ENCODE measurements around the gene DHX35.

DNA sequence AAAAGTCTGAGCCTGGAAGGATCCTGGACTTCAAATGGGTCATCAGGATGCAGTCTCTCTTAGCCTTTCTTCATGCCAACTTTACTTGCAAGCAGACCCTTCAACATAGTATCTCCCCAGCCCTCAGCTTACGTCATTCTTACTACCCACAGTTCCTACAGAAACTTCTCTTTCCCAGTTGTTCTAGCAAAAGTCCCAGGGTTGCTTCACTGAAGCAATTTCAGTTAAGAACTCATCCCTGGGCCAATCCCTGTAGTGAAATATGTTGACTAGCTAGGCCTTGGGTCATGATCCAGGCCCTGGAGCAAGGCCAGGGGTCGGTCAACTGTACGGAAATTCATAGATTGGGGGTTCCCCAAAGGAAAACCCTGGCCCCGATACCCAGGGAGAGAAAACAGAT lies 44.5 kb upstream of the DHX35 start:
- TF ChIP-seq ZNF207 (IDR thresholded peaks at IDR 0.05; ENCODE audit: borderline replicate concordance) (no peak), BHLHE40 (IDR thresholded peaks at IDR 0.05; ENCODE audit: low read length) (no peak), ARNTL (CRISPR knock-in tag; IDR thresholded peaks at IDR 0.05) (no peak), POLR2A (IDR thresholded peaks at IDR 0.05; ENCODE audit: insufficient read depth in 1 of 2, low read depth in 2 of 2, low read length in 2 of 2) (no peak), ZNF253 (CRISPR knock-in tag; IDR thresholded peaks at IDR 0.05; ENCODE audit: borderline replicate concordance) (no peak), CEBPG (CRISPR knock-in tag; IDR thresholded peaks at IDR 0.05) (no peak), EZH2 (conservative IDR thresholded peaks at IDR 0.05; ENCODE audit: low read depth, low read length) (no peak), ERF (CRISPR knock-in tag; IDR thresholded peaks at IDR 0.05) (no peak), RAD21 (CRISPR knock-in tag; IDR thresholded peaks at IDR 0.05) (no peak), PHF8 (CRISPR knock-in tag; IDR thresholded peaks at IDR 0.05) (no peak)
- TF ChIP-seq, protein P1, sequence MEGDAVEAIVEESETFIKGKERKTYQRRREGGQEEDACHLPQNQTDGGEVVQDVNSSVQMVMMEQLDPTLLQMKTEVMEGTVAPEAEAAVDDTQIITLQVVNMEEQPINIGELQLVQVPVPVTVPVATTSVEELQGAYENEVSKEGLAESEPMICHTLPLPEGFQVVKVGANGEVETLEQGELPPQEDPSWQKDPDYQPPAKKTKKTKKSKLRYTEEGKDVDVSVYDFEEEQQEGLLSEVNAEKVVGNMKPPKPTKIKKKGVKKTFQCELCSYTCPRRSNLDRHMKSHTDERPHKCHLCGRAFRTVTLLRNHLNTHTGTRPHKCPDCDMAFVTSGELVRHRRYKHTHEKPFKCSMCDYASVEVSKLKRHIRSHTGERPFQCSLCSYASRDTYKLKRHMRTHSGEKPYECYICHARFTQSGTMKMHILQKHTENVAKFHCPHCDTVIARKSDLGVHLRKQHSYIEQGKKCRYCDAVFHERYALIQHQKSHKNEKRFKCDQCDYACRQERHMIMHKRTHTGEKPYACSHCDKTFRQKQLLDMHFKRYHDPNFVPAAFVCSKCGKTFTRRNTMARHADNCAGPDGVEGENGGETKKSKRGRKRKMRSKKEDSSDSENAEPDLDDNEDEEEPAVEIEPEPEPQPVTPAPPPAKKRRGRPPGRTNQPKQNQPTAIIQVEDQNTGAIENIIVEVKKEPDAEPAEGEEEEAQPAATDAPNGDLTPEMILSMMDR (CRISPR knock-in tag; IDR thresholded peaks at IDR 0.05) = no peak
- TF ChIP-seq, protein P2, sequence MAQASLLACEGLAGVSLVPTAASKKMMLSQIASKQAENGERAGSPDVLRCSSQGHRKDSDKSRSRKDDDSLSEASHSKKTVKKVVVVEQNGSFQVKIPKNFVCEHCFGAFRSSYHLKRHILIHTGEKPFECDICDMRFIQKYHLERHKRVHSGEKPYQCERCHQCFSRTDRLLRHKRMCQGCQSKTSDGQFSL (CRISPR knock-in tag; IDR thresholded peaks at IDR 0.05) = no peak

Data from HepG2 (cell line).